ENCODE results near the gene TRPM2.

The TRPM2 gene

GRCh38 chr21:44325386-44326271 is 27.8 kb upstream of the TRPM2 start:
- Mint-ChIP-seq H3K4me3 (no peak overlapping the region), H3K27ac (ENCODE audit: low read depth) (no peak overlapping the region), H3K27me3 (no peaks in the 10 kb centered on the region), H3K9me3 (no peaks in the 10 kb centered on the region), H3K4me1 (no peaks in the 10 kb centered on the region), H3K36me3 (ENCODE audit: insufficient read depth) (peaks cover 9% of the 10 kb centered on the region)
- no peak for DNase-seq (ENCODE audit: low spot score in 2 of 2)
- no peak for ATAC-seq (replicated peaks; ENCODE audit: extremely low read depth, poor library complexity, severe bottlenecking)

- ATAC-seq (replicated peaks; ENCODE audit: extremely low read depth, poor library complexity, severe bottlenecking) (no peak), DNase-seq (ENCODE audit: low spot score in 2 of 2) (no peak)
- Mint-ChIP-seq H3K4me3 (no peak overlapping the region), H3K4me1 (no peaks in the 10 kb centered on the region), H3K9me3 (no peaks in the 10 kb centered on the region), H3K36me3 (ENCODE audit: insufficient read depth) (peaks cover 9% of the 10 kb centered on the region), H3K27ac (ENCODE audit: low read depth) (no peak overlapping the region), H3K27me3 (no peaks in the 10 kb centered on the region)
These were observed 27.2 kb upstream of the TRPM2 start for GRCh38 chr21:44326272-44326647.

GRCh38 chr21:44326716-44327602 is 26.5 kb upstream of the TRPM2 start:
- Mint-ChIP-seq H3K27ac (ENCODE audit: low read depth) (no peak overlapping the region), H3K4me1 (no peaks in the 10 kb centered on the region), H3K4me3 (no peak overlapping the region), H3K9me3 (no peaks in the 10 kb centered on the region), H3K27me3 (no peaks in the 10 kb centered on the region), H3K36me3 (ENCODE audit: insufficient read depth) (peaks cover 9% of the 10 kb centered on the region)
- DNase-seq (ENCODE audit: low spot score in 2 of 2) (no peak), ATAC-seq (replicated peaks; ENCODE audit: extremely low read depth, poor library complexity, severe bottlenecking) (no peak)

- H3K9me3 Mint-ChIP-seq = no peaks in the 10 kb centered on the region
- no peaks in the 10 kb centered on the region for H3K4me1 Mint-ChIP-seq
These were observed 25.8 kb upstream of the TRPM2 start for GRCh38 chr21:44327603-44327974.

GRCh38 chr21:44328242-44328895 is 25.1 kb upstream of the TRPM2 start:
- no peaks in the 10 kb centered on the region for H3K27me3 Mint-ChIP-seq
- DNase-seq (ENCODE audit: low spot score in 2 of 2) = no peak
- no peak overlapping the region for H3K4me3 Mint-ChIP-seq
- H3K4me1 Mint-ChIP-seq = no peaks in the 10 kb centered on the region
- no peak overlapping the region for H3K27ac Mint-ChIP-seq (ENCODE audit: low read depth)
- no peak for ATAC-seq (replicated peaks; ENCODE audit: extremely low read depth, poor library complexity, severe bottlenecking)
- H3K36me3 Mint-ChIP-seq (ENCODE audit: insufficient read depth) = peaks cover 6% of the 10 kb centered on the region
- H3K9me3 Mint-ChIP-seq = no peaks in the 10 kb centered on the region

More at GRCh38 chr21:44327603-44327974, 25.8 kb upstream of the TRPM2 start:
- Mint-ChIP-seq H3K27me3 (no peaks in the 10 kb centered on the region), H3K36me3 (ENCODE audit: insufficient read depth) (peaks cover 8% of the 10 kb centered on the region), H3K4me3 (no peak overlapping the region), H3K27ac (ENCODE audit: low read depth) (no peak overlapping the region)
- ATAC-seq (replicated peaks; ENCODE audit: extremely low read depth, poor library complexity, severe bottlenecking) = no peak
- no peak for DNase-seq (ENCODE audit: low spot score in 2 of 2)

GRCh38 chr21:44329086-44329889 is 24.1 kb upstream of the TRPM2 start:
- Mint-ChIP-seq H3K4me1 (no peaks in the 10 kb centered on the region), H3K9me3 (no peaks in the 10 kb centered on the region), H3K4me3 (no peak overlapping the region), H3K27me3 (no peaks in the 10 kb centered on the region), H3K27ac (ENCODE audit: low read depth) (no peak overlapping the region), H3K36me3 (ENCODE audit: insufficient read depth) (peaks cover 6% of the 10 kb centered on the region)
- no peak for ATAC-seq (replicated peaks; ENCODE audit: extremely low read depth, poor library complexity, severe bottlenecking)
- no peak for DNase-seq (ENCODE audit: low spot score in 2 of 2)

GRCh38 chr21:44329971-44330681 is 23.3 kb upstream of the TRPM2 start:
- H3K27me3 Mint-ChIP-seq = no peaks in the 10 kb centered on the region
- DNase-seq (ENCODE audit: low spot score in 2 of 2) (no peak), ATAC-seq (replicated peaks; ENCODE audit: extremely low read depth, poor library complexity, severe bottlenecking) (no peak)
- no peaks in the 10 kb centered on the region for H3K9me3 Mint-ChIP-seq
- peaks cover 5% of the 10 kb centered on the region for H3K36me3 Mint-ChIP-seq (ENCODE audit: insufficient read depth)
- no peaks in the 10 kb centered on the region for H3K4me1 Mint-ChIP-seq
- H3K27ac Mint-ChIP-seq (ENCODE audit: low read depth) = no peak overlapping the region
- no peak overlapping the region for H3K4me3 Mint-ChIP-seq

GRCh38 chr21:44330698-44331097 is 22.7 kb upstream of the TRPM2 start:
- Mint-ChIP-seq H3K36me3 (ENCODE audit: insufficient read depth) (peaks cover 7% of the 10 kb centered on the region), H3K4me3 (no peak overlapping the region), H3K4me1 (no peaks in the 10 kb centered on the region), H3K27me3 (no peaks in the 10 kb centered on the region), H3K9me3 (no peaks in the 10 kb centered on the region), H3K27ac (ENCODE audit: low read depth) (no peak overlapping the region)
- no peak for ATAC-seq (replicated peaks; ENCODE audit: extremely low read depth, poor library complexity, severe bottlenecking)
- no peak for DNase-seq (ENCODE audit: low spot score in 2 of 2)

- H3K9me3 Mint-ChIP-seq = no peaks in the 10 kb centered on the region
- H3K36me3 Mint-ChIP-seq (ENCODE audit: insufficient read depth) = peaks cover 9% of the 10 kb centered on the region
- no peaks in the 10 kb centered on the region for H3K4me1 Mint-ChIP-seq
- DNase-seq (ENCODE audit: low spot score in 2 of 2) (no peak), ATAC-seq (replicated peaks; ENCODE audit: extremely low read depth, poor library complexity, severe bottlenecking) (no peak)
- no peak overlapping the region for H3K4me3 Mint-ChIP-seq
- H3K27me3 Mint-ChIP-seq = no peaks in the 10 kb centered on the region
- no peak overlapping the region for H3K27ac Mint-ChIP-seq (ENCODE audit: low read depth)
These were observed 22.2 kb upstream of the TRPM2 start for GRCh38 chr21:44331209-44331608.

GRCh38 chr21:44331650-44332307 is 21.6 kb upstream of the TRPM2 start:
- H3K4me3 Mint-ChIP-seq = no peak overlapping the region
- DNase-seq (ENCODE audit: low spot score in 2 of 2) (no peak), ATAC-seq (replicated peaks; ENCODE audit: extremely low read depth, poor library complexity, severe bottlenecking) (no peak)
- H3K36me3 Mint-ChIP-seq (ENCODE audit: insufficient read depth) = peaks cover 15% of the 10 kb centered on the region
- no peak overlapping the region for H3K27ac Mint-ChIP-seq (ENCODE audit: low read depth)
- no peaks in the 10 kb centered on the region for H3K9me3 Mint-ChIP-seq
- H3K27me3 Mint-ChIP-seq = no peaks in the 10 kb centered on the region
- H3K4me1 Mint-ChIP-seq = no peaks in the 10 kb centered on the region

- ATAC-seq (replicated peaks; ENCODE audit: extremely low read depth, poor library complexity, severe bottlenecking) = no peak
- peak overlapping the region; percentile 44 for H3K27ac Mint-ChIP-seq (ENCODE audit: low read depth)
- no peak for DNase-seq (ENCODE audit: low spot score in 2 of 2)
These were observed 21.0 kb upstream of the TRPM2 start for GRCh38 chr21:44332383-44332782.

More at GRCh38 chr21:44332383-44332782, 21.0 kb upstream of the TRPM2 start:
- Mint-ChIP-seq H3K27me3 (no peaks in the 10 kb centered on the region), H3K4me3 (no peak overlapping the region), H3K4me1 (no peaks in the 10 kb centered on the region), H3K36me3 (ENCODE audit: insufficient read depth) (peaks cover 20% of the 10 kb centered on the region), H3K9me3 (no peaks in the 10 kb centered on the region)
